DMS 273 (cell line): ENCODE measurements around the gene SLC24A3.

Experiments used
- DNase-seq: peaks from one replicate; lab custom pipeline; 2025; ENCODE audit not compliant: unreplicated experiment; lab: John Stamatoyannopoulos, UW

The SLC24A3 gene

GRCh38 chr20:19301142-19301541, 88.7 kb downstream of the SLC24A3 start:
- no peak for DNase-seq

- DNase-seq = no peak
These were observed 89.4 kb downstream of the SLC24A3 start for GRCh38 chr20:19301843-19302242.

GRCh38 chr20:19302714-19303113, 90.3 kb downstream of the SLC24A3 start:
- no peak for DNase-seq

GRCh38 chr20:19304389-19304788, 91.9 kb downstream of the SLC24A3 start:
- no peak for DNase-seq

- DNase-seq = no peak
These were observed 92.5 kb downstream of the SLC24A3 start for GRCh38 chr20:19304886-19305415.

GRCh38 chr20:19308146-19308545, 95.7 kb downstream of the SLC24A3 start:
- no peak for DNase-seq

GRCh38 chr20:19310541-19310940, 98.1 kb downstream of the SLC24A3 start:
- DNase-seq = no peak

- no peak for DNase-seq
These were observed 101.1 kb downstream of the SLC24A3 start for GRCh38 chr20:19313342-19314069.

GRCh38 chr20:19314621-19315020, 102.2 kb downstream of the SLC24A3 start:
- DNase-seq = no peak

- no peak for DNase-seq
These were observed 105.0 kb downstream of the SLC24A3 start for GRCh38 chr20:19317237-19318069.

- no peak for DNase-seq
These were observed 106.2 kb downstream of the SLC24A3 start for GRCh38 chr20:19318610-19319009.

GRCh38 chr20:19320005-19320404, 107.6 kb downstream of the SLC24A3 start:
- no peak for DNase-seq

- DNase-seq = no peak
These were observed 108.7 kb downstream of the SLC24A3 start for GRCh38 chr20:19321176-19321575.

- no peak for DNase-seq
These were observed 109.9 kb downstream of the SLC24A3 start for GRCh38 chr20:19322061-19322985.

- DNase-seq = no peak
These were observed 115.0 kb downstream of the SLC24A3 start for GRCh38 chr20:19327401-19327800.

GRCh38 chr20:19328676-19329075, 116.2 kb downstream of the SLC24A3 start:
- DNase-seq = no peak

- DNase-seq = no peak
These were observed 117.6 kb downstream of the SLC24A3 start for GRCh38 chr20:19330038-19330437.

GRCh38 chr20:19330731-19331130, 118.3 kb downstream of the SLC24A3 start:
- no peak for DNase-seq

- no peak for DNase-seq
These were observed 121.1 kb downstream of the SLC24A3 start for GRCh38 chr20:19333563-19333962.

- no peak for DNase-seq
These were observed 122.9 kb downstream of the SLC24A3 start for GRCh38 chr20:19335341-19335740.

GRCh38 chr20:19335916-19336315, 123.5 kb downstream of the SLC24A3 start:
- DNase-seq = no peak
